Measurements from ENCODE around the gene XRN2. TPM values are rescaled to one million over a fixed set of nuclear protein-coding genes. Genes with fewer than 3 reads are reported as not detected.

Gene XRN2
- total and polyA plus RNA-seq, 2 of the 13 experiments (the other 11 are each of a cell fraction or from before 2014, with no cell fraction given): 90.3 to 171 TPM

GRCh38 chr20:21338291-21338690 is 35.2 kb downstream of the XRN2 start:
- peaks cover 42 to 66% of the 10 kb centered on the region in 2 experiments for H3K36me3 ChIP-seq (replicated peaks in 1 of 2; ENCODE audit: control insufficient read depth in 1 of 2, insufficient read depth in 2 of 2, low read length in 2 of 2)

GRCh38 chr20:21339499-21339898 is 36.4 kb downstream of the XRN2 start:
- FAIRE-seq (peak; percentile 42), ATAC-seq (peak; percentile 82), DNase-seq (ENCODE audit: low spot score) (peak; percentile 83)
- no peaks in the 10 kb centered on the region for H3K9me3 ChIP-seq (ENCODE audit: low read length)
- H2AFZ ChIP-seq (ENCODE audit: low read length): no peak overlapping the region
- CTCF ChIA-PET (ENCODE audit: low intra/inter-chr PET ratio, low total read pairs): no interaction called here
- H3K36me3 ChIP-seq (replicated peaks in 1 of 2; ENCODE audit: control insufficient read depth in 1 of 2, insufficient read depth in 2 of 2, low read length in 2 of 2): peaks cover 43 to 62% of the 10 kb centered on the region in 2 experiments
- intact Hi-C loops (cut with micrococcal nuclease; ENCODE audit: unreplicated experiment) (loop anchor here (2.0 kb wide), 1 partner anchor 37 kb away; the partner anchor contains the start of gene XRN2), in situ Hi-C loops (cut with HindIII; ENCODE audit: extremely low pct_ligation_motif_present, low pct_unique_long_range_greater_than_20kb) (no loop called here)
- no peak overlapping the region for H3K4me2 ChIP-seq (ENCODE audit: low read depth, low read length)
- H3K27me3 ChIP-seq (ENCODE audit: control insufficient read depth in 1 of 2, insufficient read depth in 2 of 2, low read length in 2 of 2): no peaks in the 10 kb centered on the region
- peaks cover 31% of the 10 kb centered on the region for H3K4me1 ChIP-seq (ENCODE audit: insufficient read depth, low read length)
- peak overlapping the region; percentile 24 for H3K27ac ChIP-seq (ENCODE audit: extremely low read length, insufficient read depth, low read length)
- H3K9ac ChIP-seq (ENCODE audit: insufficient read depth, low read depth, low read length): peak overlapping the region; percentile 7; the same call in 1 of the 2 replicates
- no peaks in the 10 kb centered on the region; the same call in 1 of the 2 replicates for H4K20me1 ChIP-seq (ENCODE audit: insufficient read depth, low read length)
- POLR2A ChIA-PET: interaction anchor here (1.1 kb wide), 1 partner anchor 37 kb away, joined by 4 read pairs; the partner anchor contains the start of gene XRN2
- H3K4me3 ChIP-seq (replicated peaks in 1 of 3; ENCODE audit: insufficient read depth in 1 of 3, low read depth in 2 of 3, low read length in 3 of 3): no peak overlapping the region
- BruUV-seq (replicated peaks): no TSS peak
- H3K79me2 ChIP-seq (ENCODE audit: insufficient read depth, low read length): peaks cover 2% of the 10 kb centered on the region
- 72% methylated on average over 3 of the region's 3 CpGs for WGBS (ENCODE audit: low lambda C conversion rate)
- TF ChIP-seq FOXP4 (CRISPR knock-in tag; IDR thresholded peaks at IDR 0.05) (peak; percentile 50), POGK (CRISPR knock-in tag; conservative IDR thresholded peaks at IDR 0.05) (0 out of 2 replicates have a peak, but pooled peaks have one; percentile 27), ISL2 (CRISPR knock-in tag; IDR thresholded peaks at IDR 0.05) (peak; percentile 50; the same call in 1 of the 2 replicates), BCL6 (CRISPR knock-in tag; IDR thresholded peaks at IDR 0.05) (0 out of 2 replicates have a peak, but pooled peaks have one; percentile 16), ZNF792 (CRISPR knock-in tag; IDR thresholded peaks at IDR 0.05) (no peak), ATF6 (CRISPR knock-in tag; conservative IDR thresholded peaks at IDR 0.05) (no peak)

More at GRCh38 chr20:21338291-21338690, 35.2 kb downstream of the XRN2 start:
- no peak overlapping the region for H3K4me2 ChIP-seq (ENCODE audit: low read depth, low read length)
- H3K27ac ChIP-seq (ENCODE audit: extremely low read length, insufficient read depth, low read length): no peak overlapping the region
- H3K27me3 ChIP-seq (ENCODE audit: control insufficient read depth in 1 of 2, insufficient read depth in 2 of 2, low read length in 2 of 2): no peaks in the 10 kb centered on the region
- FAIRE-seq (no peak), DNase-seq (ENCODE audit: low spot score) (no peak), ATAC-seq (no peak)
- ChIA-PET POLR2A (interaction anchor here (1.1 kb wide), 1 partner anchor 35 kb away, joined by 4 read pairs; the partner anchor contains the start of gene XRN2), CTCF (ENCODE audit: low intra/inter-chr PET ratio, low total read pairs) (no interaction called here)
- peaks cover 7% of the 10 kb centered on the region for H3K79me2 ChIP-seq (ENCODE audit: insufficient read depth, low read length)
- 0 out of 2 replicates have a peak, but pooled peaks have one; percentile 44 for TF ChIP-seq SSRP1 (CRISPR knock-in tag; IDR thresholded peaks at IDR 0.05)
- no peak for TF ChIP-seq GTF2F1 (IDR thresholded peaks at IDR 0.05; ENCODE audit: low read length)
- no peak for TF ChIP-seq ISX (CRISPR knock-in tag; conservative IDR thresholded peaks at IDR 0.05)
- WGBS (ENCODE audit: low lambda C conversion rate): 98% methylated on average over 4 of the region's 4 CpGs
- H4K20me1 ChIP-seq (ENCODE audit: insufficient read depth, low read length): no peaks in the 10 kb centered on the region; the same call in 1 of the 2 replicates
- no TSS peak for BruUV-seq (replicated peaks)
- H3K4me1 ChIP-seq (ENCODE audit: insufficient read depth, low read length): peaks cover 31% of the 10 kb centered on the region
- H3K9ac ChIP-seq (ENCODE audit: insufficient read depth, low read depth, low read length): no peak overlapping the region
- no peak overlapping the region for H3K4me3 ChIP-seq (replicated peaks in 1 of 3; ENCODE audit: insufficient read depth in 1 of 3, low read depth in 2 of 3, low read length in 3 of 3)
- in situ Hi-C loops (cut with HindIII; ENCODE audit: extremely low pct_ligation_motif_present, low pct_unique_long_range_greater_than_20kb): no loop called here
- no peak overlapping the region for H2AFZ ChIP-seq (ENCODE audit: low read length)
- H3K9me3 ChIP-seq (ENCODE audit: low read length): no peaks in the 10 kb centered on the region
- intact Hi-C loops (cut with micrococcal nuclease; ENCODE audit: unreplicated experiment): loop anchor here (2.0 kb wide), 1 partner anchor 35 kb away; the partner anchor contains the start of gene XRN2

Measured in HepG2 (cell line).